Loucy (cell line): ENCODE measurements around the gene CCDC177.

Experiments
- CTCF ChIP-seq: fragments of 200-600 bp; sonication (generic); conservative IDR thresholded peaks from 2 replicates; pipeline ENCODE4 v1.5.1; 2014; ENCODE audit warnings: mild to moderate bottlenecking, antibody characterized with exemption, low read length
- EZH2phosphoT487 ChIP-seq: fragments of 200-600 bp; IDR thresholded peaks from 2 replicates; pipeline ENCODE4 v1.6.1; 2018; ENCODE audit warnings: antibody characterized with exemption, mild to moderate bottlenecking, moderate library complexity, borderline replicate concordance

GRCh38 chr14:69620211-69620611 is 45.5 kb upstream of the CCDC177 start:
- TF ChIP-seq CTCF: no peak
- TF ChIP-seq EZH2phosphoT487: no peak
